ENCODE measurements around the gene TMEM201.

GRCh38 chr1:9591669-9592509 is 3.2 kb downstream of the TMEM201 start:
- TF ChIP-seq EZH2 (IDR thresholded peaks at IDR 0.05; ENCODE audit: low read depth), result no peak
- TF ChIP-seq CTCF (conservative IDR thresholded peaks at IDR 0.05), result no peak

All from PC-9 (cell line).